GM21576 (cell line): ENCODE measurements around the gene PDZD2.

ENCODE experiments used
- ATAC-seq: cut with Tn5 transposase; IDR thresholded peaks from one replicate; pipeline ENCODE4 v1.9.1; 2021; ENCODE audit warnings: mild to moderate bottlenecking, moderate library complexity; ENCODE audit not compliant: unreplicated experiment

Gene PDZD2

GRCh38 chr5:31860278-31860677, 221.3 kb downstream of the PDZD2 start:
- ATAC-seq, result no peak

GRCh38 chr5:31860726-31861433, 221.9 kb downstream of the PDZD2 start:
- no peak for ATAC-seq

- no peak for ATAC-seq
These were observed 222.7 kb downstream of the PDZD2 start for GRCh38 chr5:31861601-31862000.

GRCh38 chr5:31863991-31864411, 225.1 kb downstream of the PDZD2 start:
- ATAC-seq, result no peak

GRCh38 chr5:31866166-31866565, 227.2 kb downstream of the PDZD2 start:
- no peak for ATAC-seq

GRCh38 chr5:31867219-31867618, 228.3 kb downstream of the PDZD2 start:
- no peak for ATAC-seq

GRCh38 chr5:31880449-31880848, 241.5 kb downstream of the PDZD2 start:
- ATAC-seq, result no peak

GRCh38 chr5:31884896-31885295, 246.0 kb downstream of the PDZD2 start:
- ATAC-seq, result no peak

- ATAC-seq, result no peak
These were observed 247.3 kb downstream of the PDZD2 start for GRCh38 chr5:31886206-31886605.

- ATAC-seq, result no peak
These were observed 248.6 kb downstream of the PDZD2 start for GRCh38 chr5:31887556-31887955.

GRCh38 chr5:31888564-31888963, 249.6 kb downstream of the PDZD2 start:
- ATAC-seq, result no peak

GRCh38 chr5:31889001-31889561, 250.2 kb downstream of the PDZD2 start:
- ATAC-seq, result no peak

GRCh38 chr5:31890046-31890445, 251.1 kb downstream of the PDZD2 start:
- no peak for ATAC-seq

GRCh38 chr5:31894141-31894540, 255.2 kb downstream of the PDZD2 start:
- ATAC-seq, result no peak

GRCh38 chr5:31895199-31895820, 256.4 kb downstream of the PDZD2 start:
- ATAC-seq, result no peak

- no peak for ATAC-seq
These were observed 259.2 kb downstream of the PDZD2 start for GRCh38 chr5:31898036-31898632.

GRCh38 chr5:31900296-31900865, 261.4 kb downstream of the PDZD2 start:
- ATAC-seq, result no peak

- no peak for ATAC-seq
These were observed 263.0 kb downstream of the PDZD2 start for GRCh38 chr5:31901807-31902530.

- ATAC-seq, result no peak
These were observed 269.5 kb downstream of the PDZD2 start for GRCh38 chr5:31908396-31908795.

GRCh38 chr5:31909073-31909472, 270.1 kb downstream of the PDZD2 start:
- no peak for ATAC-seq
